Astrocyte (in vitro differentiated cells and primary cell): ENCODE data around the gene TRMT2B.

Experiments
- CTCF ChIP-seq: IDR thresholded peaks from 2 replicates; pipeline ENCODE4 v1.5.1; 2011; ENCODE audit warnings: low read depth, mild to moderate bottlenecking, inconsistent platforms, low read length, moderate library complexity; ENCODE audit not compliant: insufficient read depth
- EZH2 ChIP-seq: IDR thresholded peaks from 2 replicates; pipeline ENCODE4 v1.6.1; 2012; ENCODE audit warnings: mild to moderate bottlenecking, low read length, inconsistent platforms; ENCODE audit not compliant: insufficient read depth

GRCh38 chrX:101051153-101051548 is 760 bp downstream of the TRMT2B start:
- no peak for TF ChIP-seq CTCF
- no peak for TF ChIP-seq EZH2
